DOHH2 (cell line): Measurements from ENCODE around the gene NOXO1.

Experiments used
- EZH2phosphoT487 ChIP-seq: fragments of 200-600 bp; sonication (generic); IDR thresholded peaks from 2 replicates; pipeline ENCODE4 v1.6.1; 2017; ENCODE audit warnings: borderline replicate concordance, mild to moderate bottlenecking, antibody characterized with exemption, low read length, moderate library complexity, mixed read lengths
- TF ChIP-seq, protein P1 (sequence below): fragments of 200-600 bp; sonication (generic); IDR thresholded peaks from one replicate; pipeline ENCODE4 v1.5.1; 2014; ENCODE audit warnings: antibody characterized with exemption, mild to moderate bottlenecking, low read depth, low read length; ENCODE audit not compliant: poor library complexity, severe bottlenecking

GRCh38 chr16:1942047-1942809 is 39.0 kb downstream of the NOXO1 start:
- TF ChIP-seq, protein P1, sequence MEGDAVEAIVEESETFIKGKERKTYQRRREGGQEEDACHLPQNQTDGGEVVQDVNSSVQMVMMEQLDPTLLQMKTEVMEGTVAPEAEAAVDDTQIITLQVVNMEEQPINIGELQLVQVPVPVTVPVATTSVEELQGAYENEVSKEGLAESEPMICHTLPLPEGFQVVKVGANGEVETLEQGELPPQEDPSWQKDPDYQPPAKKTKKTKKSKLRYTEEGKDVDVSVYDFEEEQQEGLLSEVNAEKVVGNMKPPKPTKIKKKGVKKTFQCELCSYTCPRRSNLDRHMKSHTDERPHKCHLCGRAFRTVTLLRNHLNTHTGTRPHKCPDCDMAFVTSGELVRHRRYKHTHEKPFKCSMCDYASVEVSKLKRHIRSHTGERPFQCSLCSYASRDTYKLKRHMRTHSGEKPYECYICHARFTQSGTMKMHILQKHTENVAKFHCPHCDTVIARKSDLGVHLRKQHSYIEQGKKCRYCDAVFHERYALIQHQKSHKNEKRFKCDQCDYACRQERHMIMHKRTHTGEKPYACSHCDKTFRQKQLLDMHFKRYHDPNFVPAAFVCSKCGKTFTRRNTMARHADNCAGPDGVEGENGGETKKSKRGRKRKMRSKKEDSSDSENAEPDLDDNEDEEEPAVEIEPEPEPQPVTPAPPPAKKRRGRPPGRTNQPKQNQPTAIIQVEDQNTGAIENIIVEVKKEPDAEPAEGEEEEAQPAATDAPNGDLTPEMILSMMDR: no peak
- TF ChIP-seq EZH2phosphoT487: no peak
